ENCODE measurements around the gene PARP16.

Gene PARP16

DNA sequence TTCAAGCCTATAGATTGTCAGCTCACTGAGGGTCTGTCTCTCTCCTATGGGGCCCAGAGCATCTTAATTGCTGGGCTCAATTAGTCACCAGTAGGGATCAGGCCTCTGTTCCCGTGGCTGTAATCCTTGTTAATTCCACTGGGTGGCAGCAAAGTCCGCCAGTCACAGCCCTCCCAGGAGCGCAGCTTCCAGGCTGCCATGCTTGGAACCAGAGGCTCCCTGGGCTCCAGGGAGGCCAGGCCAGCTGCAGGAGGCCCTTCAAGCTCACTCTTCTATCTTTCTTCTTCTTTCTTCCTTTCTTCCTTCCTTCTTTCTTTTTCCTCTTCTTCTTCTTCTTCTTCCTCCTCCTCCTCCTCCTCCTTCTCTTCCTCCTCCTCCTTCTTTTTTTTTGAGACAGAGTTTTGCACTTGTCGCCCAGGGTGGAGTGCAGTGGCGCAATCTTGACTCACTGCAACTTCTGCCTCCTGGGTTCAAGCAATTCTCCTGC, 32.2 kb upstream of the PARP16 start:
- TF ChIP-seq, protein P1, sequence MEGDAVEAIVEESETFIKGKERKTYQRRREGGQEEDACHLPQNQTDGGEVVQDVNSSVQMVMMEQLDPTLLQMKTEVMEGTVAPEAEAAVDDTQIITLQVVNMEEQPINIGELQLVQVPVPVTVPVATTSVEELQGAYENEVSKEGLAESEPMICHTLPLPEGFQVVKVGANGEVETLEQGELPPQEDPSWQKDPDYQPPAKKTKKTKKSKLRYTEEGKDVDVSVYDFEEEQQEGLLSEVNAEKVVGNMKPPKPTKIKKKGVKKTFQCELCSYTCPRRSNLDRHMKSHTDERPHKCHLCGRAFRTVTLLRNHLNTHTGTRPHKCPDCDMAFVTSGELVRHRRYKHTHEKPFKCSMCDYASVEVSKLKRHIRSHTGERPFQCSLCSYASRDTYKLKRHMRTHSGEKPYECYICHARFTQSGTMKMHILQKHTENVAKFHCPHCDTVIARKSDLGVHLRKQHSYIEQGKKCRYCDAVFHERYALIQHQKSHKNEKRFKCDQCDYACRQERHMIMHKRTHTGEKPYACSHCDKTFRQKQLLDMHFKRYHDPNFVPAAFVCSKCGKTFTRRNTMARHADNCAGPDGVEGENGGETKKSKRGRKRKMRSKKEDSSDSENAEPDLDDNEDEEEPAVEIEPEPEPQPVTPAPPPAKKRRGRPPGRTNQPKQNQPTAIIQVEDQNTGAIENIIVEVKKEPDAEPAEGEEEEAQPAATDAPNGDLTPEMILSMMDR (IDR thresholded peaks at IDR 0.05; ENCODE audit: insufficient read depth, low read length, missing control alignments), result peak; percentile 79
- no peak overlapping the region for H3K4me3 ChIP-seq (ENCODE audit: low read depth, low read length)
- no peak for DNase-seq (ENCODE audit: low read depth, low spot score)
- CTCF ChIA-PET, result interaction anchor here (0.7 to 16.1 kb wide), 21 partner anchors 10 to 116 kb away, joined by 3 to 652 read pairs (median 6); partner anchors contain the start of genes IGDCC3, IGDCC4 and RNU5B-1
- POLR2A ChIA-PET, result interaction anchor here (0.9 kb wide), 1 partner anchor 14 kb away, joined by 4 read pairs; no protein-coding TSS in a partner anchor

DNA sequence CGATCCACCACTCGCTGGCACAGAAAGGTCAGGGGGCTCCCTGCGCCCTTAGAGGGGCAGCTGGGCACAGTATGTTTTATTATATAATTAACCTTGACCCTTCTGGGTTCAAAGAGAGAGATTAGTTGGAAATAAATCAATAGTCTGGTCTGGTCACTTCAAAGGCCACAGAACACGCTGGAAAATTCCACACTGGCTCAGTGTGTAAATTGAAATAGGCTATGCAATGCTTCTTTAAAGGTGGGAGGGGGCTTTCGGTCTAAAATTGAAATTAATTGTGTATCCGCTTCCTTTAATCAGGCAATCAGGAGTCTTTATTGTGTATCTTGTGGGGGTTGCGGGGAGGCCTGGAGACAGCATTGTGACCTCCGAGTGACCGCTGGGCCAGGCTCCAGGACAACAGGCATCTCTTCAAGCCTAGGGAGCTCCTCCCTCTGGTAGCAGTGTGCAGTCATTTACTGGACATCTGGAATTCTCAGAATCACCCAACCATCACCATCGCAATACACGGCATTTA, 25.8 kb upstream of the PARP16 start:
- TF ChIP-seq, protein P1 (IDR thresholded peaks at IDR 0.05; ENCODE audit: insufficient read depth, low read length, missing control alignments), result no peak
- DNase-seq (ENCODE audit: low read depth, low spot score), result no peak
- POLR2A ChIA-PET, result interaction anchor here (1.2 kb wide), 1 partner anchor 8 kb away, joined by 8 read pairs; the partner anchor contains the start of gene RNU5B-1
- CTCF ChIA-PET, result interaction anchor here (1.5 to 16.1 kb wide), 3 partner anchors 10 to 89 kb away, joined by 13 to 652 read pairs (median 14); partner anchors contain the start of gene IGDCC3
- no peak overlapping the region for H3K4me3 ChIP-seq (ENCODE audit: low read depth, low read length)

DNA sequence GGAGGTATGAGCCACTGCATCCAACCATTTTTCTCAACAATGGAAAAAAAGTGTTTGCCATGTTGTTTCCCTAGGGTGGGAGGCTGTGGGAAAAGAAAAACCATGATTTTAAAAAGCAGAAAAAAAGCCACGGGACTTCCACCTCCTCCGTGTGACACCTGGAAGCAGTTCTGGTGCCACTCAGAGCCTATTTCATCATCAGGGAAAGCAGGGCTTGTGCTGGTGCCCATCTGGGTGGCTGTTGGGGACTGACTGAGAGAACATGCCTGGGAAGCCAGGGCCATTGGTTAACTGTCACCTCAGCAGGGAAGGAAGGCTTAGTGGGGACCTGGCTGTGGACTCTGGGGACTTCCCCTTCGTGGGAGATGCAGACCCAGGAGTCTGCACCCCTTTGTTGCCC, 25.1 kb upstream of the PARP16 start:
- H3K4me3 ChIP-seq (ENCODE audit: low read depth, low read length), result no peak overlapping the region
- TF ChIP-seq, protein P1 (IDR thresholded peaks at IDR 0.05; ENCODE audit: insufficient read depth, low read length, missing control alignments), result no peak
- DNase-seq (ENCODE audit: low read depth, low spot score), result no peak
- ChIA-PET POLR2A (no interaction called here), CTCF (interaction anchor here (2.7 to 16.1 kb wide), 2 partner anchors 10 to 73 kb away, joined by 14 to 652 read pairs; partner anchors contain the start of gene IGDCC3)

DNA sequence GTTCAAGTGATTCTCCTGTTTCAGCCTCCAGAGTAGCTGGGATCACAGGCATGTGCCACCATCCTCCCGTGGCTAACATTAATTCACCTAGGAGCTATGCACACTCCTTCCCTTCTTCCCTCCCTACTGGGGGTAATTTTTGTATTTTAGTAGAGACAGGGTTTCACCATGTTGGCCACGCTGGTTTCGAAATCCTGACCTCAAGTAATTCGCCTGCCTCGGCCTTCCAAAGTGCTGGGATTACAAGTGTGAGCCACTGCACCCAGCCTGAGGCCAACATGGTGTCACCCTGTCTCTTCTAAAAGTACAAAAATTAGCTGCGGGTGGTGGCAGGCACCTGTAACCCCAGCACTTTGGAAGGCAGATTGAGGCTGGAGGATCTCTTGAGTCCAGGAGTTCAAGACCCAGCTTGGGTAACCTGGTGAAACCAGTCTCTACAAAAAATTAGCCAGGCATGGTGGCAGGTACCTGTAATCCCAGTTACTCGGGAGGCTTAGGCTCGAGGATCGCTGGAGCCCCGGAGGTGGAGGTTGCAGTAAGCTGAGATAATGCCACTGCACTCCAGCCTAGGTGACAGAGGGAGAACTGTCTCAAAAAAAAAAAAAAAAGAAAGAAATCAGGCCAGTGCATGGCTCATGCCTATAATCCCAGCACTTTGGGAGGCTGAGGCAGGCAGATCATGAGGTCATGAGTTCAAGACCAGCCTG, 23.9 kb upstream of the PARP16 start:
- CTCF ChIA-PET, result interaction anchor here (1.2 to 4.5 kb wide), 3 partner anchors 10 to 89 kb away, joined by 3 to 40 read pairs (median 6); no protein-coding TSS in a partner anchor
- TF ChIP-seq, protein P1 (IDR thresholded peaks at IDR 0.05; ENCODE audit: insufficient read depth, low read length, missing control alignments), result no peak
- no peak for DNase-seq (ENCODE audit: low read depth, low spot score)
- POLR2A ChIA-PET, result no interaction called here
- H3K4me3 ChIP-seq (ENCODE audit: low read depth, low read length), result no peak overlapping the region

DNA sequence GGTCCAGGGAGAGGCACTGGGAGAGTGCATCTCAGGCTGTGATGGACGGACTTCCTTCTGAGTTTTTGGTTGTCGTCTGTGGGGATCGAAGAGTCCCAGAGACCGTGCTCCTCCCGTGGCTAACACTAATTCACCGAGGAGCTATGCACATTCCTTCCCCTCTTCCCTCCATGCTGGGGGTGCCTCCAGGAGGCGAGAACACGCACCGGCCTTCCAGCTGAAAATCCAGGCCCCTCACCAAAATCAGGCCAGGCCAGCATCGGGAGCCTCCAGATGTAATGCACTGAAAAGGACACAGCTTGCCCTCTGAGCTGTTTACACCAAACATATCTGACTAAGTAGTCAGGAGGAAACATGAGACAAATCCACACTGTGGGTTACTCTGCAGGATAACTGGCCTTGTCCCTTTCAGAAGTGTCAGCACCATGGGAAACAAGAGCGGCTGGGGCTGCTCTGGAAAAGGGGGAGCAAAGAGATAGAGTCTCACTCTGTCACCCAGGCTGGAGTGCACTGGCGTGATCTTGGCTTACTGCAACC, 23.3 kb upstream of the PARP16 start:
- CTCF ChIA-PET, result interaction anchor here (1.1 to 4.5 kb wide), 4 partner anchors 10 to 90 kb away, joined by 3 to 40 read pairs (median 5); no protein-coding TSS in a partner anchor
- POLR2A ChIA-PET, result interaction anchor here (0.6 kb wide), 1 partner anchor 207 kb away, joined by 3 read pairs; no protein-coding TSS in a partner anchor
- no peak for DNase-seq (ENCODE audit: low read depth, low spot score)
- H3K4me3 ChIP-seq (ENCODE audit: low read depth, low read length), result no peak overlapping the region
- TF ChIP-seq, protein P1 (IDR thresholded peaks at IDR 0.05; ENCODE audit: insufficient read depth, low read length, missing control alignments), result no peak

DNA sequence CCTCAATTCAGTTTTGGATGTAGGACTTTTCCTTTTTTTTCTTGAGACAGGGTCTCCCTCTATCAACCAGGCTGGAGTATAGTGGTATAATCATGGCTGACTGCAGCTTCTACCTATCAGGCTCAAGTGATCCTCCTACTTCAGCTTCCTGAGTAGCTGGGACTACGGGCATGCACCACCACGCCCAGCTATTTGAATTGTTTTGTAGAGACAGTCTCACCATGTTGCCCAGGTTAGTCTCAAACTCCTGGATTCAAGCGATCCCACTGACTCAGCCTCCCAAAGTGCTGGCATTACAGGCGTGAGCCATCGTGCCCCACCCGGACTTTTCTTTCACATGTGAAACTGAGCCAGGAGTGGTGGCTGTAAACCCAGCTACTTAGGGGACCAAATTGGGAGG, 21.3 kb upstream of the PARP16 start:
- TF ChIP-seq, protein P1 (IDR thresholded peaks at IDR 0.05; ENCODE audit: insufficient read depth, low read length, missing control alignments), result no peak
- no peak overlapping the region for H3K4me3 ChIP-seq (ENCODE audit: low read depth, low read length)
- no peak for DNase-seq (ENCODE audit: low read depth, low spot score)
- ChIA-PET POLR2A (no interaction called here), CTCF (interaction anchor here (1.3 to 4.5 kb wide), 3 partner anchors 12 to 92 kb away, joined by 4 to 40 read pairs (median 10); no protein-coding TSS in a partner anchor)

Data from AG04449 (cell line).